ENCODE results near the gene NCDN. TPM values are rescaled to one million over a fixed set of nuclear protein-coding genes. Genes with fewer than 3 reads are reported as not detected.

The NCDN gene
- total and polyA plus RNA-seq, 7 donors: 3.6 to 26.3 (median 14.0) TPM

DNA sequence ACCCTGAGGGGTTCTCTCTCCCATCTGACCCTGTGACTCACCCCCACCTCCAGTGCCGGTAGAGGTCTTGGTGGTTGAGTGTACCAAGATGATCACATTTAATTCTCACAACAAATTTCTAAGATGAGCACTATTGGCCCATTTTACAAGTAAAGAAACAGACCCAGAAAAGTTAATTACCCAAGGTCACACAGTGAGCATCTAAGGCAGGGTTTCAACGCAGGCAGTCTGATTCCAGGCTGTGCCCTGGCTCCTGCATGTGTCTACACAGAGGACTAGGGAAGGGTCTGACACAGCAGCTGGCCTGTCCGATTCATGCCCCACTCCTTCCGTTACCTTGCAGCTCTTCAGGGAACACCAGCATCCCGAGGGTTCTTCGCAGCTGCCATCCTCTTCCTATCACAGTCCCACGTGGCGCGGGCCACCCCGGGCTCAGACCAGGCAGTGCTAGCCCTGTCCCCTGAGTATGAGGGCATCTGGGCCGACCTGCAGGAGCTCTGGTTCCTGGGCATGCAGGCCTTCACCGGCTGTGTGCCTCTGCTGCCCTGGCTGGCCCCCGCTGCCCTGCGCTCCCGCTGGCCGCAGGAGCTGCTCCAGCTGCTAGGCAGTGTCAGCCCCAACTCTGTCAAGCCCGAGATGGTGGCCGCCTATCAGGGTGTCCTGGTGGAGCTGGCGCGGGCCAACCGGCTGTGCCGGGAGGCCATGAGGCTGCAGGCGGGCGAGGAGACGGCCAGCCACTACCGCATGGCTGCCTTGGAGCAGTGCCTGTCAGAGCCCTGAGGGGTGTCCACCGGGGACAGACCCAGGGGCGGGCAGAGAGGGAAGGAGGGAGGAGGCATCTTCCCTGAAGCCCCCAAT is 7.5 kb downstream of the NCDN start:
- Histone ChIP-seq H3K4me1 (peaks cover 0 to 17% (median 16%) of the 10 kb centered on the region in 4 donors), H3K9me3 (no peaks in the 10 kb centered on the region), H3K4me3 (no peak overlapping the region), H3K36me3 (peaks cover 0 to 33% (median 7%) of the 10 kb centered on the region in 4 donors), H3K27me3 (peaks cover 0 to 7% (median 2%) of the 10 kb centered on the region in 3 donors), H3K27ac (no peak overlapping the region)
- no peak for DNase-seq
- 87 to 93% methylated on average over 28 of the region's 28 CpGs for WGBS, 2 donors
- intact Hi-C loops (cut with DNase I): loop anchor here (1.0 to 5.0 kb wide), 2 partner anchors 114 to 207 kb away; no protein-coding TSS in a partner anchor
- no peak for TF ChIP-seq POLR2AphosphoS5 (IDR thresholded peaks at IDR 0.05)
- peak in 1 of 4 experiments; percentile 33 for TF ChIP-seq CTCF (IDR thresholded peaks at IDR 0.05)
- no peak for TF ChIP-seq POLR2A (IDR thresholded peaks at IDR 0.05)
- no peak for TF ChIP-seq EP300 (IDR thresholded peaks at IDR 0.05)

- intact Hi-C loops (cut with DNase I): no loop called here
- Histone ChIP-seq H3K36me3 (peaks cover 0 to 33% (median 7%) of the 10 kb centered on the region in 4 donors), H3K27me3 (peaks cover 0 to 13% (median 7%) of the 10 kb centered on the region in 3 donors), H3K4me3 (no peak overlapping the region), H3K9me3 (no peaks in the 10 kb centered on the region), H3K27ac (no peak overlapping the region), H3K4me1 (peaks cover 0 to 11% (median 10%) of the 10 kb centered on the region in 4 donors)
- DNase-seq: no peak
- TF ChIP-seq EP300 (IDR thresholded peaks at IDR 0.05) (no peak), POLR2A (IDR thresholded peaks at IDR 0.05) (no peak), POLR2AphosphoS5 (IDR thresholded peaks at IDR 0.05) (no peak), CTCF (IDR thresholded peaks at IDR 0.05) (no peak)
- WGBS, 2 donors: 94% methylated on average over 11 of the region's 11 CpGs
Observed at GRCh38 chr1:35565742-35566133, 8.1 kb downstream of the NCDN start.

GRCh38 chr1:35567947-35568558 is 10.5 kb downstream of the NCDN start:
- intact Hi-C loops (cut with DNase I): loop anchor here (2.0 kb wide), 1 partner anchor 151 kb away; the partner anchor contains the start of gene C1orf216
- no peak for TF ChIP-seq EP300 (IDR thresholded peaks at IDR 0.05)
- no peak for TF ChIP-seq CTCF (IDR thresholded peaks at IDR 0.05)
- TF ChIP-seq POLR2A (IDR thresholded peaks at IDR 0.05): no peak
- no peak for TF ChIP-seq POLR2AphosphoS5 (IDR thresholded peaks at IDR 0.05)
- DNase-seq: no peak

DNA sequence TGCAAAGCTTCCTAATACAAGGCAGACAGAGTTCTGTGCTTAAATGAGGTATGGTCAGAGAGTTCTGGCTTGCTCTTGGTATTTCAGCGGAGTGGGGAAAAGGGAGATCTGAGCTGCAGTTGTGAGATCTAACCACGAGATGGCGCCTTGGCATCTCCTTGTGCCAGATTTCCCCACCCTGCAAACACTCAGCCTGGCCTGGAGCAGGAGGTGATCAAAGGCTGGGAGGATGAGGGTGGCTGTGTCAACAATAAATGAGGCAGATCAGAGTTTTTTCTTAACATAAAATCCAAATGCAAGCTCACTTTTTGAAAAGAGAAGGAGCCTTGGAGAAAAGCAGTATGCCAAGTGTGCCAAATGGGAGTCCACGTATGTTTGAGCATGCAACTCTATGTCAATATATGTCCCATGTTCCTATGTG is 11.4 kb downstream of the NCDN start:
- WGBS, 2 donors: 19 to 30% methylated on average over 4 of the region's 4 CpGs
- H3K9me3 ChIP-seq: no peaks in the 10 kb centered on the region
- DNase-seq: peak; percentile 75
- peak in 1 of 4 donors; percentile 8 for TF ChIP-seq POLR2AphosphoS5 (IDR thresholded peaks at IDR 0.05)
- peak; percentile 27 to 79 (median 72) for TF ChIP-seq CTCF (IDR thresholded peaks at IDR 0.05)
- TF ChIP-seq EP300 (IDR thresholded peaks at IDR 0.05): no peak
- TF ChIP-seq POLR2A (IDR thresholded peaks at IDR 0.05): no peak
- no peak overlapping the region for H3K4me3 ChIP-seq
- intact Hi-C loops (cut with DNase I): loop anchor here (2.0 kb wide), 1 partner anchor 150 kb away; the partner anchor contains the start of gene C1orf216
- H3K27me3 ChIP-seq: peaks cover 19 to 45% (median 38%) of the 10 kb centered on the region in 3 donors
- H3K27ac ChIP-seq: no peak overlapping the region
- peaks cover 0 to 13% (median 11%) of the 10 kb centered on the region in 4 donors for H3K4me1 ChIP-seq
- H3K36me3 ChIP-seq: peaks cover 0 to 10% (median 4%) of the 10 kb centered on the region in 4 donors

More at GRCh38 chr1:35567947-35568558, 10.5 kb downstream of the NCDN start:
- Histone ChIP-seq H3K9me3 (no peaks in the 10 kb centered on the region), H3K27ac (no peak overlapping the region), H3K4me1 (peaks cover 0 to 4% (median 2%) of the 10 kb centered on the region in 4 donors), H3K36me3 (peaks cover 0 to 17% (median 5%) of the 10 kb centered on the region in 4 donors), H3K27me3 (peaks cover 11 to 36% (median 28%) of the 10 kb centered on the region in 3 donors), H3K4me3 (no peak overlapping the region)
- 82 to 84% methylated on average over 9 of the region's 9 CpGs for WGBS, 2 donors

Data from sigmoid colon (tissue), 7 donors.